ENCODE data around the gene SCD5. TPM values are rescaled to one million over a fixed set of nuclear protein-coding genes. Genes with fewer than 3 reads are reported as not detected.

The SCD5 gene
- total and polyA plus RNA-seq, 2 experiments from 2014 or later, result 0.79 to 1.6 TPM

GRCh38 chr4:82774711-82775171 is 23.9 kb downstream of the SCD5 start:
- H3K4me3 Mint-ChIP-seq, result no peak overlapping the region
- no peak; the same call in 2 of the 3 replicates for ATAC-seq
- no peak overlapping the region for H3K4me2 ChIP-seq

More at GRCh38 chr4:82774711-82775171, 23.9 kb downstream of the SCD5 start:
- no peak overlapping the region for H3K27ac ChIP-seq (ENCODE audit: low read depth)
- TF ChIP-seq EZH2phosphoT487 (IDR thresholded peaks at IDR 0.05; ENCODE audit: unreplicated experiment) (no peak), POLR2AphosphoS5 (IDR thresholded peaks at IDR 0.05; ENCODE audit: low read depth) (no peak), ETS1 (IDR thresholded peaks at IDR 0.05) (no peak), NANOG (IDR thresholded peaks at IDR 0.05; ENCODE audit: borderline replicate concordance) (no peak), JUNB (IDR thresholded peaks at IDR 0.05; ENCODE audit: unreplicated experiment) (no peak), EZH2 (IDR thresholded peaks at IDR 0.05; ENCODE audit: low read depth, unreplicated experiment) (no peak), ZNF331 (CRISPR knock-in tag; IDR thresholded peaks at IDR 0.05; ENCODE audit: low read depth) (no peak), CREB1 (CRISPR knock-in tag; IDR thresholded peaks at IDR 0.05; ENCODE audit: low read depth) (no peak), REST (IDR thresholded peaks at IDR 0.05; ENCODE audit: unreplicated experiment) (no peak), STAT1 (IDR thresholded peaks at IDR 0.05; ENCODE audit: unreplicated experiment) (no peak), CTCF (conservative IDR thresholded peaks at IDR 0.05; ENCODE audit: low read depth in 2 of 2) (no peak), ZNF114 (CRISPR knock-in tag; IDR thresholded peaks at IDR 0.05) (no peak), ZNF462 (CRISPR knock-in tag; IDR thresholded peaks at IDR 0.05) (no peak)
- H3K4me3 ChIP-seq, result no peak overlapping the region
- H3K4me1 ChIP-seq (ENCODE audit: insufficient read depth), result no peaks in the 10 kb centered on the region
- Mint-ChIP-seq H3K27ac (no peak overlapping the region), H3K4me1 (no peaks in the 10 kb centered on the region; the same call in 2 of the 3 replicates), H3K36me3 (ENCODE audit: low read depth) (no peaks in the 10 kb centered on the region), H3K27me3 (ENCODE audit: insufficient read depth, low read depth, poor library complexity) (peaks cover 21% of the 10 kb centered on the region), H3K9me3 (no peaks in the 10 kb centered on the region)
- H3K79me2 ChIP-seq (replicated peaks; ENCODE audit: insufficient read depth), result no peaks in the 10 kb centered on the region
- peaks cover 11% of the 10 kb centered on the region; the same call in 1 of the 2 replicates for H3K27me3 ChIP-seq (ENCODE audit: insufficient read depth)
- H2AFZ ChIP-seq, result no peak overlapping the region
- DNase-seq (ENCODE audit: low spot score), result no peak
- H3K9me2 ChIP-seq (ENCODE audit: insufficient read depth), result no peaks in the 10 kb centered on the region
- H4K20me1 ChIP-seq (replicated peaks; ENCODE audit: insufficient read depth), result no peaks in the 10 kb centered on the region
- no peaks in the 10 kb centered on the region for H3F3A ChIP-seq (replicated peaks; ENCODE audit: low read depth)
- H3K36me3 ChIP-seq (ENCODE audit: insufficient read depth), result no peaks in the 10 kb centered on the region

All from GM23338 (cell line).